ENCODE measurements around the gene NCK1.

NCK1 gene

GRCh38 chr3:136838641-136839555 lies 23.1 kb upstream of the NCK1 start:
- Histone ChIP-seq H3K27ac (ENCODE audit: insufficient read depth in 1 of 2, low read depth in 1 of 2, low read length in 2 of 2, poor library complexity in 1 of 2, severe bottlenecking in 2 of 2) (peak overlapping the region; percentile 62 to 83), H3K9me3 (ENCODE audit: control extremely low read depth in 1 of 5, control insufficient read depth in 4 of 5, insufficient read depth in 2 of 5, low read depth in 1 of 5, low read length in 4 of 5) (no peaks in the 10 kb centered on the region), H3K4me1 (ENCODE audit: control extremely low read depth in 1 of 4, control insufficient read depth in 4 of 4, insufficient read depth in 4 of 4, low read length in 3 of 4) (peaks cover 20 to 63% (median 50%) of the 10 kb centered on the region in 4 experiments), H3K4me3 (ENCODE audit: control insufficient read depth in 1 of 7, extremely low read depth in 1 of 7, insufficient read depth in 4 of 7, low read depth in 2 of 7, low read length in 6 of 7) (peak overlapping the region in 3 of 7 experiments; percentile 16 to 40 (median 28)), H3K27me3 (replicated peaks in 2 of 5; ENCODE audit: control insufficient read depth in 4 of 5, insufficient read depth in 5 of 5, low read length in 4 of 5) (no peaks in the 10 kb centered on the region), H3K36me3 (ENCODE audit: control insufficient read depth in 4 of 4, insufficient read depth in 4 of 4, low read length in 3 of 4) (peaks cover 0 to 16% (median under 1%) of the 10 kb centered on the region in 4 experiments)
- CTCF ChIA-PET = interaction anchor here (0.6 to 9.0 kb wide), 10 partner anchors 7 to 829 kb away, joined by 3 to 56 read pairs (median 4); partner anchors contain the start of gene NCK1
- no CpG with 5 or more reads among the region's 1 CpG for WGBS (ENCODE audit: insufficient coverage)
- POLR2A ChIA-PET = interaction anchor here (0.7 to 1.8 kb wide), 6 partner anchors 10 to 87 kb away, joined by 3 to 10 read pairs (median 8); partner anchors contain the start of genes NCK1 and STAG1
- peak; percentile 73 to 93 (median 91) for DNase-seq

- CTCF ChIA-PET = interaction anchor here (0.6 to 9.0 kb wide), 8 partner anchors 8 to 45 kb away, joined by 3 to 56 read pairs (median 4); partner anchors contain the start of gene NCK1
- DNase-seq = no peak
- H3K4me1 ChIP-seq (ENCODE audit: control extremely low read depth in 1 of 4, control insufficient read depth in 4 of 4, insufficient read depth in 4 of 4, low read length in 3 of 4) = peaks cover 20 to 59% (median 50%) of the 10 kb centered on the region in 4 experiments
Observed at GRCh38 chr3:136839556-136839931, 22.5 kb upstream of the NCK1 start.

GRCh38 chr3:136840252-136840651 lies 21.8 kb upstream of the NCK1 start:
- H3K27ac ChIP-seq (ENCODE audit: insufficient read depth in 1 of 2, low read depth in 1 of 2, low read length in 2 of 2, poor library complexity in 1 of 2, severe bottlenecking in 2 of 2) = peak overlapping the region; percentile 30 to 83
- peak overlapping the region in 1 of 7 experiments; percentile 8 for H3K4me3 ChIP-seq (ENCODE audit: control insufficient read depth in 1 of 7, extremely low read depth in 1 of 7, insufficient read depth in 4 of 7, low read depth in 2 of 7, low read length in 6 of 7)
- POLR2A ChIA-PET = interaction anchor here (0.7 to 1.8 kb wide), 3 partner anchors 11 to 88 kb away, joined by 3 to 8 read pairs (median 3); partner anchors contain the start of gene STAG1
- CTCF ChIA-PET = interaction anchor here (0.6 to 9.0 kb wide), 7 partner anchors 9 to 44 kb away, joined by 3 to 56 read pairs (median 4); partner anchors contain the start of gene NCK1
- peaks cover 0 to 18% (median under 1%) of the 10 kb centered on the region in 4 experiments for H3K36me3 ChIP-seq (ENCODE audit: control insufficient read depth in 4 of 4, insufficient read depth in 4 of 4, low read length in 3 of 4)
- 100% methylated on average over 1 of the region's 2 CpGs for WGBS (ENCODE audit: insufficient coverage)
- H3K27me3 ChIP-seq (replicated peaks in 2 of 5; ENCODE audit: control insufficient read depth in 4 of 5, insufficient read depth in 5 of 5, low read length in 4 of 5) = no peaks in the 10 kb centered on the region
- H3K4me1 ChIP-seq (ENCODE audit: control extremely low read depth in 1 of 4, control insufficient read depth in 4 of 4, insufficient read depth in 4 of 4, low read length in 3 of 4) = peaks cover 17 to 52% (median 47%) of the 10 kb centered on the region in 4 experiments
- no peaks in the 10 kb centered on the region for H3K9me3 ChIP-seq (ENCODE audit: control extremely low read depth in 1 of 5, control insufficient read depth in 4 of 5, insufficient read depth in 2 of 5, low read depth in 1 of 5, low read length in 4 of 5)
- DNase-seq = no peak

More at GRCh38 chr3:136839556-136839931, 22.5 kb upstream of the NCK1 start:
- no peaks in the 10 kb centered on the region for H3K9me3 ChIP-seq (ENCODE audit: control extremely low read depth in 1 of 5, control insufficient read depth in 4 of 5, insufficient read depth in 2 of 5, low read depth in 1 of 5, low read length in 4 of 5)
- H3K36me3 ChIP-seq (ENCODE audit: control insufficient read depth in 4 of 4, insufficient read depth in 4 of 4, low read length in 3 of 4) = peaks cover 0 to 16% (median under 1%) of the 10 kb centered on the region in 4 experiments
- H3K4me3 ChIP-seq (ENCODE audit: control insufficient read depth in 1 of 7, extremely low read depth in 1 of 7, insufficient read depth in 4 of 7, low read depth in 2 of 7, low read length in 6 of 7) = peak overlapping the region in 1 of 7 experiments; percentile 6
- H3K27me3 ChIP-seq (replicated peaks in 2 of 5; ENCODE audit: control insufficient read depth in 4 of 5, insufficient read depth in 5 of 5, low read length in 4 of 5) = no peaks in the 10 kb centered on the region
- POLR2A ChIA-PET = interaction anchor here (0.7 to 1.8 kb wide), 5 partner anchors 11 to 87 kb away, joined by 3 to 10 read pairs (median 8); partner anchors contain the start of genes NCK1 and STAG1
- peak overlapping the region; percentile 30 to 83 for H3K27ac ChIP-seq (ENCODE audit: insufficient read depth in 1 of 2, low read depth in 1 of 2, low read length in 2 of 2, poor library complexity in 1 of 2, severe bottlenecking in 2 of 2)

- no peaks in the 10 kb centered on the region for H3K27me3 ChIP-seq (replicated peaks in 2 of 5; ENCODE audit: control insufficient read depth in 4 of 5, insufficient read depth in 5 of 5, low read length in 4 of 5)
- H3K4me1 ChIP-seq (ENCODE audit: control extremely low read depth in 1 of 4, control insufficient read depth in 4 of 4, insufficient read depth in 4 of 4, low read length in 3 of 4) = peaks cover 14 to 33% (median 31%) of the 10 kb centered on the region in 4 experiments
- peaks cover 6 to 27% (median 7%) of the 10 kb centered on the region in 4 experiments for H3K36me3 ChIP-seq (ENCODE audit: control insufficient read depth in 4 of 4, insufficient read depth in 4 of 4, low read length in 3 of 4)
- no peak overlapping the region for H3K4me3 ChIP-seq (ENCODE audit: control insufficient read depth in 1 of 7, extremely low read depth in 1 of 7, insufficient read depth in 4 of 7, low read depth in 2 of 7, low read length in 6 of 7)
- ChIA-PET POLR2A (interaction anchor here (0.7 kb wide), 1 partner anchor 16 kb away, joined by 3 read pairs; no protein-coding TSS in a partner anchor), CTCF (interaction anchor here (1.0 to 9.0 kb wide), 3 partner anchors 9 to 89 kb away, joined by 4 to 56 read pairs (median 8); partner anchors contain the start of genes NCK1 and STAG1)
- no peak overlapping the region for H3K27ac ChIP-seq (ENCODE audit: insufficient read depth in 1 of 2, low read depth in 1 of 2, low read length in 2 of 2, poor library complexity in 1 of 2, severe bottlenecking in 2 of 2)
- whole genome bisulfite sequencing (ENCODE audit: insufficient coverage) = no CpG with 5 or more reads among the region's 1 CpG
- no peaks in the 10 kb centered on the region for H3K9me3 ChIP-seq (ENCODE audit: control extremely low read depth in 1 of 5, control insufficient read depth in 4 of 5, insufficient read depth in 2 of 5, low read depth in 1 of 5, low read length in 4 of 5)
- DNase-seq = no peak
Observed at GRCh38 chr3:136842294-136842693, 19.7 kb upstream of the NCK1 start.

- Histone ChIP-seq H3K9me3 (ENCODE audit: control extremely low read depth in 1 of 5, control insufficient read depth in 4 of 5, insufficient read depth in 2 of 5, low read depth in 1 of 5, low read length in 4 of 5) (no peaks in the 10 kb centered on the region), H3K4me1 (ENCODE audit: control extremely low read depth in 1 of 4, control insufficient read depth in 4 of 4, insufficient read depth in 4 of 4, low read length in 3 of 4) (peaks cover 6 to 12% (median 8%) of the 10 kb centered on the region in 4 experiments), H3K36me3 (ENCODE audit: control insufficient read depth in 4 of 4, insufficient read depth in 4 of 4, low read length in 3 of 4) (peaks cover 6 to 24% (median 7%) of the 10 kb centered on the region in 4 experiments), H3K4me3 (ENCODE audit: control insufficient read depth in 1 of 7, extremely low read depth in 1 of 7, insufficient read depth in 4 of 7, low read depth in 2 of 7, low read length in 6 of 7) (no peak overlapping the region), H3K27ac (ENCODE audit: insufficient read depth in 1 of 2, low read depth in 1 of 2, low read length in 2 of 2, poor library complexity in 1 of 2, severe bottlenecking in 2 of 2) (no peak overlapping the region), H3K27me3 (replicated peaks in 2 of 5; ENCODE audit: control insufficient read depth in 4 of 5, insufficient read depth in 5 of 5, low read length in 4 of 5) (no peaks in the 10 kb centered on the region)
- WGBS (ENCODE audit: insufficient coverage) = no CpG with 5 or more reads among the region's 1 CpG
- DNase-seq = no peak
- CTCF ChIA-PET = interaction anchor here (1.4 to 9.0 kb wide), 2 partner anchors 16 to 92 kb away, joined by 4 to 56 read pairs; partner anchors contain the start of genes NCK1 and STAG1
- POLR2A ChIA-PET = no interaction called here
Observed at GRCh38 chr3:136844724-136845123, 17.3 kb upstream of the NCK1 start.

- 100% methylated on average over 2 of the region's 4 CpGs for WGBS (ENCODE audit: insufficient coverage)
- Histone ChIP-seq H3K9me3 (ENCODE audit: control extremely low read depth in 1 of 5, control insufficient read depth in 4 of 5, insufficient read depth in 2 of 5, low read depth in 1 of 5, low read length in 4 of 5) (peaks cover 0 to 13% (median 3%) of the 10 kb centered on the region in 5 experiments), H3K36me3 (ENCODE audit: control insufficient read depth in 4 of 4, insufficient read depth in 4 of 4, low read length in 3 of 4) (peaks cover 2 to 21% (median 12%) of the 10 kb centered on the region in 4 experiments), H3K27ac (ENCODE audit: insufficient read depth in 1 of 2, low read depth in 1 of 2, low read length in 2 of 2, poor library complexity in 1 of 2, severe bottlenecking in 2 of 2) (no peak overlapping the region), H3K4me3 (ENCODE audit: control insufficient read depth in 1 of 7, extremely low read depth in 1 of 7, insufficient read depth in 4 of 7, low read depth in 2 of 7, low read length in 6 of 7) (no peak overlapping the region), H3K4me1 (ENCODE audit: control extremely low read depth in 1 of 4, control insufficient read depth in 4 of 4, insufficient read depth in 4 of 4, low read length in 3 of 4) (peaks cover 0 to 18% (median 1%) of the 10 kb centered on the region in 4 experiments), H3K27me3 (replicated peaks in 2 of 5; ENCODE audit: control insufficient read depth in 4 of 5, insufficient read depth in 5 of 5, low read length in 4 of 5) (no peaks in the 10 kb centered on the region)
- ChIA-PET CTCF (interaction anchor here (1.2 to 1.6 kb wide), 2 partner anchors 10 to 100 kb away, joined by 3 to 4 read pairs; partner anchors contain the start of gene STAG1), POLR2A (interaction anchor here (0.9 to 1.0 kb wide), 2 partner anchors 10 to 13 kb away, joined by 3 to 5 read pairs; partner anchors contain the start of gene NCK1)
- no peak for DNase-seq
Observed at GRCh38 chr3:136852180-136852579, 9.8 kb upstream of the NCK1 start.

All from common myeloid progenitor, CD34-positive (primary cell).